Measurements from ENCODE around the gene TEKT1.
"Not testable (repeated sequence)": the region's sequence is repeated elsewhere in the genome, so short reads cannot be mapped to it uniquely, and the experiment has no call there.

- TF ChIP-seq CTCF (IDR thresholded peaks at IDR 0.05; ENCODE audit: low read depth, low read length, missing input control); GABPA (IDR thresholded peaks at IDR 0.05 in 1 of 2, conservative IDR thresholded peaks at IDR 0.05 in 1 of 2); MAX (IDR thresholded peaks at IDR 0.05); TAF1 (conservative IDR thresholded peaks at IDR 0.05): not testable (repeated sequence)
Measured at GRCh38 chr17:6879221-6879975, 47.9 kb upstream of the TEKT1 start.

All from liver (tissue), 3 donors.